HG03025 (cell line): ENCODE results near the gene SFXN2.
"Not testable (repeated sequence)": the region's sequence is repeated elsewhere in the genome, so short reads cannot be mapped to it uniquely, and the experiment has no call there.

ENCODE experiments used
- ATAC-seq: cut with Tn5 transposase; IDR thresholded peaks from one replicate; pipeline ENCODE4 v1.9.1; 2021; ENCODE audit warnings: mild to moderate bottlenecking, moderate library complexity; ENCODE audit not compliant: unreplicated experiment, low FRiP score

SFXN2 gene

DNA sequence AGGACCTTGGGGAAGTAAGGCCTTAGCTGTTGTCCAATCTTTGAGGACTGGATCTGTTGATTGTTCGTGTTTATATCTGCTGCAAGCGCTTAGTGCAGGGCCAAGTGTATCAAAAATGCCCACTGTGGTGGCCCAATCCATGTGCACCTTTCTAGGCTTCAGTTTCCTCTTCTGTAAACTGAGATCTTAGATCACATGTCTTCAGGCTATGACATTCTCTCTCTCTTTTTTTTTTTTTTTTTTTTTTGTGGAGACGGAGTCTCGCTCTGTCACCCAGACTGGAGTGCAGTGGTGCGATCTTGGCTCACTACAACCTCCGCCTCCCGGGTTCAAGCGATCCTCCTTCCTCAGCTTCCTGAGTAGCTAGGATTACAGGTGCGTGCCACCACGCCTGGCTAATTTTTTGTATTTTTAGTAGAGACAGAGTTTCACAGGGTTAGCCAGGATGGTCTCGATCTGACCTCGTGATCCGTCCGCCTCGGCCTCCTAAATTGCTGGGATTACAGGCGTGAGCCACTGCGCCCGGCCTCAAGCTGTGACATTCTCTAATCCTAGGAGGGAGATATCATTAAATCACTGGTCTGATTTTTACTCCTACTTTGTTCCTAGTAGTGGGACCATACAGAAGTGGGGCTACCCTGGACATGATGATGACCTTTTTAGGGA lies 2.6 kb downstream of the SFXN2 start:
- ATAC-seq = not testable (repeated sequence)

DNA sequence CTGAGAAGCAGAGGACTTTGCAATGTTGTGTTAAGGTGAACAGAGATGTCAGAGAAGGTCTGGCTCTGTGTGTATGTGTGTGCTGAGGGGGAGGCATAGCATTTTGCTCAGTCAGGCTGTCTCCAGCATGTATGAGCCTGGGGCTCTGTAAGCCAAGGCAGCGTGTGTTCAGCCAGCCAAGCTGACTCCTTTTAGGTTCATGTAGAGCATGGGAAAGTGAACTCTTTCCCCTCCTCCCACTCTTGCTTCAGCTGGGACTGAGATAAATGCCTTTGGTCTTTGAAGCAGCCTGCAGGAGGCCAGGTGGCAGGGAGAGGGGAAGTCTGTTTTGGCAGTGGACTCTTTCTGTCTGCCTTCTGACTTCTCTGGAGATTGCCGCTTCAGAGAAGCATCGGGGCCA lies 3.8 kb downstream of the SFXN2 start:
- no peak for ATAC-seq

DNA sequence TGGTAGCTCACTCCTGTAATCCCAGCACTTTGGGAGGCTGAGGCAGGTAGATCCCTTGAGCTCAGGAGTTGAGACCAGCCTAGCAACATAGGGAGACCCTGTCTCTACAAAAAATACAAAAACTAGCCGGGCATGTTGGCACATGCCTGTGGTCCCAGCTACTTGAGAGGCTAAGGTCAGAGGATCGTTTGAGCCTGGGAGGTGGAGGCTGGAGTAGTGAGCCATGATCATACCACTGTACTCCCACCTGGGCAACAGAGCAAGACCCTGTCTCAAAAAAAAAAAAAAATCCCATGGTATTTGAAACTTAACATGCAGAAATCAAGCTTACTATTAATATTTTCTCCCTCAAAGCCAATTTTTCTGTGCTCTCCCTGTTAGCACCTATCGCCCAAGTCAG lies 5.9 kb downstream of the SFXN2 start:
- no peak for ATAC-seq

DNA sequence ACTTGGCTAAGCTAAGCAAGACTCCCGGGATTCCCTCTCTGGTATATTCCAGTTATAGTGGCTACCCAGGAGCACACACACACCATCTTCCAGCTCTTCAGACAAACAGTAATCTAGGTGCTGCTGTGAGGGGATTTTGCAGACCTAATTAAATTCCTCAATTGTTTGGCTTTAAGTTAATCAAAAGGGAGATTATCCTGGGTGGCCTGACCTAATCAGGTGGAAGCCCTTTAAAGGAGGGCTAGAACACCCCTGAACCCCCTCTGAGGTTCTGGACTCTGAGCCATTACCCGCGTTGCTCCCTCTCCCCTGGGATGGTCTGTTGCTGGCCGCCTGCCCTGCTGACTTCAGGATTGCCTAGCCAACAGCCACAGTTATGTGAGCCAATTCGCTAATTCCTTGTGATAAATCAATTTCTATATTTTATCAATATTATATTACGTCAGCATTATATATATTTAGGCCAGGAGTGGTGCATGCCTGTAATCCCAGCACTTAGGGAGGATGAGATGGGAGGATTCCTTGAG lies 6.4 kb downstream of the SFXN2 start:
- no peak for ATAC-seq

DNA sequence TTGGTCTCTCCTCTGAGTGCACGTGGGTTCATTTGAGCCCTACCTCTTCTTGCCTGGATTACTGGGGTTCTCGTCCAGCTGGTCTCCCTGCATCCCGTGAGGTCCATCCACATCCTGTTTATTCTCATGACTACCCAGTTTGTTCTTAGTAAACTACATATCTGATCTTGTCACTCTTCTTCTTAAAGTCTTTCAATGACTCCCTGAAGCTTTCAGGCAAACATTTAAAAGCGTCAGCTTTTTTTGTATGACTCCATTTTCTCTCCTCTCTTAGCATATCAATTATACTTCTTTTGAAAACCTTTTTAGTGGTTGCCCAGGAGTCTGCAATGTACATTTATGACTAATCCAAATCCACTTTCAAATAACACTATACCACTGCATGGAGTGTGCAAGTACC lies 7.5 kb downstream of the SFXN2 start:
- no peak for ATAC-seq

DNA sequence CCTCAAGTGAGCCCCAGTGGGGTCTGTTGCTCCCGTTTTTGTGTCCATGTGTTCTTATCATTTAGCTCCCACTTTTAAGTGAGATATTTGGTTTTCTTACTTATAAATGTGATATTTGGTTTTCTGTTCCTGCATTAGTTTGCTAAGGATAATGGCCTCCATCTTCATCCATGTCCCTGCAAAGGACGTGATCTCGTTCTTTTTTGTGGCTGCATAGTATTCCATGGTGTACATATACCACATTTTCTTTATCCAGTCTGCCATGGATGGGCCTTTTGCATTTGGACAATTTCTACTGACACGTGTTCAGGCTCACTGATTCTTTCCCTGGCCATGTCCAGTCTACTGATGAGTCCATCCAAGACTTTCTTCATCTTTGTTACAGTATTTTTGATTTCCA lies 9.6 kb downstream of the SFXN2 start:
- no peak for ATAC-seq

DNA sequence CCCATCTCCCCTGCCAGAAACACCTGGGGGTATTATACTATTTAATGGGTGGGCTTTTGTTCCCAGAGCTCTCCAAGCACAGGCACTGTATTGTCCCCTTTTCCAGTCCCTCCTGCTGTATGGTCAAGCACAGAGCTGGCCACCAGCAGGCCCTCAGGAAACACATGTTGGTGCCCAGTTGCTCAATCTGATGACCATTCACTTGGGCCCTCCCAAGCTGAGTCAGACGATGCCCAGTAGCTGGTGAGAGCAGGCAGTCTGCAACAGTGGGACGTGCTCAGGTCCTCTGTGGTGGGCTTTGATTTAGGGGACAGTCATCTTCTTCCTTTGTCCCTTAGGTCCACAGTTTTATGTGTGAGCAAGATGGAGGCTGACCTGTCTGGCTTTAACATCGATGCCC lies 11.8 kb downstream of the SFXN2 start:
- ATAC-seq = no peak

DNA sequence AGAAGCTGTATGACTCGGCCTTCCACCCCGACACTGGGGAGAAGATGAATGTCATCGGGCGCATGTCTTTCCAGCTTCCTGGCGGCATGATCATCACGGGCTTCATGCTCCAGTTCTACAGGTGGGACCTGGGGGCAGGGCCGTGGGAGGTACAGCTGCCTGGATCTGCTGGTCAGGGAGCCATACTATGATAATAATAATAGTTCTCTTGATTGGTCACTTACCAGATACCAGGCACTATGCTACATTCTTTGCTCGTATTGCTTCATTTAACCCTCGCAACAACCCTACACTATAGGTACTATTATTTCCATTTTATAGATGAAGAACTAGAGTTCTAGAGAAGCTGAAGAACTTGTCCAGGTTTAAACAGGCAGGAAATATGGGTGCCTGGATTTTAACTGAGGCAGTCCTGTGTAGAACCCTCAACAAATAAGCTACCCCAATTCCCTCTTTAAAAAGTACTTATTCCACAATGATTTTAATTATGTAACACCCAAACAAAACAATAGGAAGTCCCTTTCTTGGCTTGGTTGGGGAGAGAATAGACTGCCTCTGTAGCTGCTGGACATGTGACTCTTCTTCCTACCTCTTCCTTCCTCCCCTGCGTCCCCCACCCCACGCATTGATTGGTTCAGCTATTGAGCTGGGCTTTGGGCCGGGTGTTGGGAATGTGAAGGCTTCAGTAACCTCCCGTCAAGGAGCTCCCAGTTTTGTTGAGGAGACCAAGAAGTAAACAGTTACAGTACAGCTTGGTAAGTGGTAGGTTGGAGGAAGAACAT lies 12.8 kb downstream of the SFXN2 start:
- no peak for ATAC-seq

DNA sequence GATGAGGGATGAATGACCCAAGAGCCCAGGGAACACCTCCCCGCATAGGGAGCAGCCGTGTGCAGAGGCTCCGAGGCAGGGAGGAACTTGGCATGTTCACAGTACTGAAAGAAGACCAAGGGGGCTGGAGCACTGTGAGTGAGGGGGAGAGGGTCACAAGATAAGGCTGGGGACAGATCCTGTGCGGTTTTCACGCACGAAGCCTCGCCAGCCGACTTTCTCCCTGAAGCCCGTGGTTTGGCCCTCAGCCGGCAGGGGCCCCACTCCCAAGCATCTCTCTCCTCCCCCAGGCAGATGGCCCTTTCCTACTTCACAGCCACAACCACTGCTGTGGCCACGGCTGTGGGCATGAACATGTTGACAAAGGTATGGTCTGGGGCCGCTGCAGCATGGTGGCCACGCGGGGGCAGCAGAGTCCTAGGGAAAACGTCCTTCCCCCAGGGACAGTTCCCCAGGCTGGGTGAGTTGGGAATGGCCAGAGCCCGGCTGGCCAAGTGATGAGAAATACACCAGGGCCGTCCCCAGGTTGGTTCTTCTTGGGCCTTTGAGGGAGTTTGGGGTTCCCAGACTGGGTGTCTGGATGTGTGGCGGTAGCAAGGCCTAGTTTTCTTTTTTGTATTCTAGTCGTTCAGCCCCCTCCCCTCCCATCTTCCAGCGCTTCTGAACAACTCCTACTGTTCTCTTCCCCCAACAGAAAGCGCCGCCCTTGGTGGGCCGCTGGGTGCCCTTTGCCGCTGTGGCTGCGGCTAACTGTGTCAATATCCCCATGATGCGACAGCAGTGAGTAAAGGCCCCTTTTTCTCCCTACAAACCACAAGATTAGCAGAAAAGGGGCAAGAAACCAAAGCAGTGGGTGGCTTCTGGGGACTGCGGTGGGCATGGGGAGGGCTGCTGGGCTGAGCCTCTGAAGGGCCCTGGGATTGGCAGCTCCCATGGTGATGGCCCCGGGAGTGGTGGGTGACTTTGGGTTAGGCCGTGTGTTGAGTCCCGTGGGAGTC lies 14.9 kb downstream of the SFXN2 start:
- no peak for ATAC-seq

DNA sequence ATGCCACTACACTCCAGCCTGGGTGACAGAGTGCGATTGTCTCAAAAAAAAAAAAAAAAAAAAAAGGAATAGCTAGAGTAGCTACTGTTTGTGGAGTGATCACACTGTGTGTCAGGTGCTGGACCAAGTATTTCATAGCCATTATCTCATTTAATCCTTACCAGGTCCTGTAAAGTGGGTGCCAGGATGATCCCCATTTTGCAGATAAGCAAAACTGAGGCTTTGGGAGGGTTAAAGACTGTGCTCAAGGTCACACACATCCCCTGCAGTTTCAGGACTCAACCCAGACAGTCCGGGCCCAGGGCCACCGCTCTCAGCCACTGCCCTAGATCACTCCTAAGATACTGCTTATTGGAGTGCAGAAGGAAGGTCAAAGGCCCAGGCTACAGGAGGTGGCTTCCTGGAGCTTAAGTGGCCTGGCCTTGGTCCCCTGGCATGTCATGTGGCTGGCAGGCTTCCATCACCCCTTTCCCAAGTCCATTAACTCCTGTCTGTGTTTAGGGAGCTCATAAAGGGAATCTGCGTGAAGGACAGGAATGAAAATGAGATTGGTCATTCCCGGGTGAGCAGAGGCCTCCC lies 16.9 kb downstream of the SFXN2 start:
- no peak for ATAC-seq

DNA sequence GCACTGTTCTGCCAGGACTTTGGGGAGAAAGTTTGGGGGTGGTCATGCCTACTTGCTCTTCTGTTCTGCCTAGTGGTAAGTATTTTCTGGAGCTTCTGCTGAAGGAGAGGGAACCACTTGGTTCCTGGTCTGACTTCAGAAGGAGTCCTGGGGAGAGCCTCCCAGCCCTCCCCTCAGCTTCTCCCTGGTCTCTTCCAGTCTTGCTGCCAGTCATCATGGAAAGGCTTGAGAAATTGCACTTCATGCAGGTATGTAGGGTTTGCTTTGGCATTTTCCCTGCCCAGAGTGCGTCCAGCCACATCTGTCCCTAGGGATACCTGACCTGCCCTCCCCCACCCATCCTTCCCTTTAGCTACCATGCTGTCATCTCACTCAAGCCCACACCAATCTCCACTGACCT lies 18.2 kb downstream of the SFXN2 start:
- no peak for ATAC-seq

DNA sequence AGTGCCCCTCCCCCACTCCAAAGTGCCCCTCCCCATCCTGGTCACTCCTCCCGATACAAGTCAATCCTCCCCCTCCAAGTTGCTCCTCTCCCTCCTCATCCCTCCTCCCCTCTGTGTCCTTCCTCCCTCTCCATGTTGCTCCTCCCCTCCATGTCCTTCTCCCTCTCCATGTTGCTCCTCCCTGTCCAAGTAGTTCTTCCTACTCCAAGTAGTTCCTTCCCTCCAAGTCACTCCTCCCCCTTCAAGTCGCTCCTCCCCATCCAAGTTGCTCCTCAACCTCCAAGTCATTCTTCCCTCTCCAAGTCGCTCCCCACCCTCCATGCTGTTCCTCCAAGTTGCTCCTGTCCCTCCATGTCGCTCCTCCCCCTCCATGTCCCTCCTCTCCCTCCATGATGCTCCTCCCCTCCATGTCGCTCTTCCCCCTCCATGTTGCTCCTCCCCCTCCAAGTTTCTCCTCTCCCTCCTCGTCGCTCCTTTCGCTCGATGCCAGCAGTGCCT lies 20.7 kb downstream of the SFXN2 start:
- ATAC-seq = no peak

DNA sequence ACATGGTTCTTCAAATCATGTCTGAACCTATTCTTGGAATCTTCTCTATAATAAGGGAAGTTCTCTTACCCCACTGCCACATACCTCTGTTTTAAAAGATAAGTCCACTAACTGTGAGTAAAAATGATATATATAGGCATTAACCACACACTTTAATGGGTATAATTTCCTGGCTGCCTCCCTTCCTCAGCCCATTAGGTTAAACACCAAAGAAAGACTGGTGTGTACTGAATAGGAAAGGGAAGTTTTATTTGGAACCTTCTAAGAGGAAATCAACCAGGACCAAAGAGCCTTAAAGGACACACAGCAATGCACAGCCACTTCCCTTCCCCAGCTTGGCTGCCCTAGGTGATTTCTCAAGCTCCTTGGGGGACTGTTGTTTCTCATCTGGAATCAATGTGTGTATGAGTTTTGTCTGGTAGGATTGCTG lies 24.3 kb downstream of the SFXN2 start:
- ATAC-seq = no peak

DNA sequence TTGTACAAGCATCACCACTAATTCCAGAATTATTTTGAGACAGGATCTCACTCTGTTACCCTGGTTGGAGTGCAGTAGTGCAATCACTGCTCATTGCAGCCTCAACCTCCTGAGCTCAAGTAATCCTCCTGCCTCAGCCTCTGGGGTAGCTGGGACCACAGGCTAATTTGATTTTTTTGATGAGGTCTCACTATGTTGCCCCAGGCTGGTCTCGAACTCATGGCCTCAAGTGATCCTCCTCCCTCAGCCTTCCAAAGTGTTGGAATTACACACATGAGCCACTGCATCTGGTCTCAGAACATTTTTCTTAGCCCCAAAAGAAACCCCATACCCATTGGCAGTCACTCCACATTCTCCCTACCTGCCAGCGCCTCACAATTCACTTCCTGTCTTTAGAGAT lies 25.8 kb downstream of the SFXN2 start:
- ATAC-seq = no peak

DNA sequence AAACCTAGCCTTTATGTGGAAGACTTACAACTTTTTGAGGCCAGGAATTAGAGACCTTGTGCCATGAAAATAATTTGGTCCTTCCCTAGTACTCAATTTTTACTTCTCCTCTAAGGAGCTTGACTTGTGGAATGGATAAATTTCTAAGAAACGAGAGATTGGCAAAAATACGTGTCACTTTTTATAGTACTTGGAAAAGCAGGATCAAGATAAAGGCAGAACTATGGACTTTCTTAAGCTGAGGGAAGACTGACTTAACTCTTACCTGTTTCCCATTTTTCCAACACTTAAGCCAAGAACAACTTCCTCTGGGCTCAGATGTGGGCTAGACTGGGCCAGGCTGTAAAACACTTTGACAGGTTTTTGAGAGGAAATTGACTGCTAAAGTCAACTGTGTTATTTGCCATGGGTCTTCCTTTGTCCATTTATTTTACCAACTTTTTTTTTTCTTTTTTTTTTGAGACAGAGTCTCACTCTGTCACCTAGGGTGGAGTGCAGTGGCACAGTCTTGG lies 27.3 kb downstream of the SFXN2 start:
- no peak for ATAC-seq

DNA sequence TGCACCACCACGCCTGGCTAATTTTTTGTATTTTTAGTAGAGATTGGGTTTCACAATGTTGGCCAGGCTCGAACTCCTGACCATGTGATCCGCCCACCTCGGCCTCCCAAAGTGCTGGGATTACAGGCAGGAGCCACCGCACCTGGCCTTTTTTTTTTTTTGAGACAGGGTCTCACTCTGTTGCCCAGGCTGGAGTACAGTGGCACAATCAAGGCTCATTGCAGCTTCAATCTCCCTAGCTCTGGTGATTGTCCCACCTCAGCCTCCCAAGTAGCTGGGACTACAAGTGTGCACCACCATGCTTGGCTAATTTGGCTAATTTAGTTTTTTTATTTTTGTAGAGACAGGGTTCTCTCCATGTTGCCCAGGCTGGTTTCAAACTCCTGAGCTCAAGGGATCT lies 27.9 kb downstream of the SFXN2 start:
- ATAC-seq = not testable (repeated sequence)

DNA sequence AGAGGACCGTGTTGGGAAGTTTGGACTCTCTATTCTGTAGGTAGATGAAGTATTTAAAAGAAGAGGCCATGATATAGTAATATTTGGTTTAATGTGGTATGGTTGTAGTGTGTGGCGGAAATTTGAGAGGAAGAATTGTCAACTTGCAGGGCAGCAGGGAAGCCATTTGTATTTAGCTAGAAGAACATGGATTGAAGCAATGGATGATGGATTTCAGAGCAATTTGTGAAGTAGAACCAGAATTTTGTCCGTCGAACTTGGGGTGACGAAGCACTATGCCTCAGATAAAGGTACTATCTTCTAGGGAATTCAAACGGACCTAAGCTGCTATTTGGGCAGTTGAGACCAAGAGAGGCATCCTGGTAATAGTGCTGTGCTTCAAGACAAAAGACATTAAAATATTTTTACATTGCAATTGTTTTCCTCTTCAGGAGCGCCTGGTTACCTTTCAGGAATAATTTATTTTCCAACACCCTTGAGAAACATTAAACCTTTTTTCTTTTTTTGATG lies 28.7 kb downstream of the SFXN2 start:
- no peak for ATAC-seq

DNA sequence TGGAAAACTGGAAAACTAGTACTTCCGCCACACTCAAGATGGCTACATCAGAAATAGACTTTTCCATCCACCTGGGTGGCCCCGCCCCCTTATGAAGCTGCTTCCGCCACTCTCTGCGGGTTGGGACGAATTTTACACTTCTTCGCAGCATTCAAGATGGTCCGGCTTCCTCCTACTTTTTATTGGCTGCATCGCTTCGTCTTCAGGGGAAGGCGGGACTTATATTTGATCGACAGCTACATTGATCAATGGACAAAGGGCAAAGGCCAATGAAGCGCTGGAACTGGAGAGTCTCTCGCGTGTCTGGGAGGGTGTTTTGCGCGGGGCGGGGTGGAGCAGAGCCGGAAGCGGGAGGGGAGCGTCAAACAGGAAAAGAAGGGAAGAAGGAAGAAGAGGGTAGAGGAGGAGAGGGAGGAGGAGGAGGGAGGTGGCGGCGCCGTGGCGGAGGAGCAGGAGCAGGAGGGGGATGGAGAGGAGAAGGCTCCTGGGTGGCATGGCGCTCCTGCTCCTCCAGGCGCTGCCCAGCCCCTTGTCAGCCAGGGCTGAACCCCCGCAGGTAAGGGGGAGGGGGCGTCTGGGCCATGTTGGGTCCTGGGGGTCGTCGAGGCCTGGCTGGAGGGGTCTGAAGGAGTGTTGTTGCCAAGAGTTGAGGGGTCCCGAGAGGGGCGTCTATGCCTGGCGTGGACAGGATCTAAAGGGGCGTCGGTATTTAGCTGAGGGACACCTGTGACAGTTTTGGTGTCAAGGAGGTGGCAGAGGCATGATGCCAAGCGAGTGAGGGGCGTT lies 29.3 kb downstream of the SFXN2 start, which contains the start of gene WBP1L:
Gene WBP1L, plus strand, starts transcription at position 361 of the 786 bp plus-strand sequence. Its CDS starts 106 bp downstream, at position 467.
- peak; percentile 90 for ATAC-seq
